Ovary (tissue), 9 donors: ENCODE results near the gene GRIN2B. TPM values are rescaled to one million over a fixed set of nuclear protein-coding genes. Genes with fewer than 3 reads are reported as not detected.

Experiments used
- DNase-seq, 5 donors: peaks; one replicate each; pipeline ENCODE4 v3.0.0-alpha.2; 2019 to 2020
- H3K27ac ChIP-seq, 2 donors: fragments of 200-600 bp; one replicate each; pipeline versions ENCODE4 v1.5.1 to v1.8.0; 2019 to 2022
- H3K27me3 ChIP-seq: fragments of 200-600 bp; one replicate; pipeline ENCODE4 v1.8.0; 2022
- H3K36me3 ChIP-seq: fragments of 200-600 bp; sonication (generic); one replicate; pipeline ENCODE4 v1.5.1; 2019
- H3K4me1 ChIP-seq: one replicate; pipeline ENCODE4 v1.8.1; 2013; ENCODE audit warnings: mild to moderate bottlenecking, moderate library complexity; ENCODE audit not compliant: insufficient read depth
- H3K4me3 ChIP-seq: fragments of 200-600 bp; sonication (generic); one replicate; pipeline ENCODE4 v1.5.1; 2017
- H3K9me3 ChIP-seq, 2 donors: fragments of 200-600 bp in 1 of 2; sonication (generic) in 1 of 2; one replicate each; pipeline versions ENCODE4 v1.5.1 to v1.8.1; 2013 to 2019; ENCODE audit warnings: mild to moderate bottlenecking in 1 of 2, moderate library complexity in 1 of 2
- CTCF ChIP-seq, 3 donors: fragments of 450-650 bp in 2 of 3; fragments of 200-600 bp in 1 of 3; IDR thresholded peaks; one replicate each; pipeline versions ENCODE4 v1.5.1 to v1.8.0; 2016 to 2022; ENCODE audit warnings: antibody characterized with exemption in 3 of 3, mild to moderate bottlenecking in 1 of 3
- EP300 ChIP-seq: sonication (generic); formaldehyde crosslinking; IDR thresholded peaks from one replicate; pipeline ENCODE4 v1.6.1; 2017; ENCODE audit warnings: antibody characterized with exemption
- POLR2A ChIP-seq: fragments of 450-650 bp; IDR thresholded peaks from one replicate; pipeline ENCODE4 v1.6.1; 2017; ENCODE audit warnings: antibody characterized with exemption, mild to moderate bottlenecking, moderate library complexity
- WGBS, 3 donors: extraction: QIAGEN DNeasy Blood & Tissue Kit in 1 of 3; methylation state at CpG; one replicate each; pipeline versions ENCODE4 v1.1.5 to v1.1.7; 2013 to 2017; 5-methylcytosine and 5-hydroxymethylcytosine counted together
- intact Hi-C, 4 donors: fragments of 100-400 bp; cut with DNase I; formaldehyde crosslinking; loops; one replicate each; pipeline versions ENCODE4 v1.11.0 to v1.15.1; 2022 to 2023
- polyA plus RNA-seq, 2 donors: library from polyadenylated mRNA; stranded (reverse); fragments of 200-250 nt in 1 of 2; fragments of 350-450 nt in 1 of 2; fragmentation: Illumina TruSeq in 1 of 2; extraction: RNeasy Lipid Tissue Mini Kit (QIAGEN cat#74804) in 1 of 2; gene quantifications; one replicate each; pipeline ENCODE4 v1.2.3, GENCODE V29; 2013 to 2014
- total RNA-seq, 7 donors: library from RNA; depleted of rRNA in 2 of 7; stranded (reverse); fragments of >200 nt in 2 of 7; fragmentation: NEBNext Ultra II Directional in 3 of 7; extraction: Animal tissue kit (Norgen Biotek cat#: 25700) in 3 of 7; gene quantifications; one replicate each; pipeline versions ENCODE4 v1.1.0 to v1.2.4, GENCODE V29; 2016 to 2023
- donor health status: DM: no; HTN: no; CAD: no; lungs with moderate emphysema.
- donor health status: DM: no; HTN: no; CAD: no.
- donor health status: Bipolar disorder and iron deficiency.
- donor health status: DM: yes; HTN: yes; CAD: no.
- donor health status: DM: no; HTN: no; CAD: no.
- donor health status: DM: yes; HTN: yes; CAD: no.

Gene GRIN2B
- total and polyA plus RNA-seq, 9 donors = under 0.01 to 0.27 (median 0.11) TPM; not detected in 1

- intact Hi-C loops = no loop called here
- no peak overlapping the region for H3K4me3 ChIP-seq
Observed at GRCh38 chr12:13948621-13949020, 32.8 kb downstream of the GRIN2B start.

GRCh38 chr12:13947276-13947946, 34.0 kb downstream of the GRIN2B start:
- no peaks in the 10 kb centered on the region for H3K36me3 ChIP-seq
- DNase-seq = no peak
- H3K9me3 ChIP-seq = no peaks in the 10 kb centered on the region
- intact Hi-C loops = no loop called here
- no peaks in the 10 kb centered on the region for H3K4me1 ChIP-seq
- H3K4me3 ChIP-seq = no peak overlapping the region
- H3K27me3 ChIP-seq = no peaks in the 10 kb centered on the region
- no peak overlapping the region for H3K27ac ChIP-seq
- TF ChIP-seq CTCF (IDR thresholded peaks at IDR 0.05) (no peak), POLR2A (no peak), EP300 (no peak)
- 72 to 82% (median 75%) methylated on average over 6 of the region's 6 CpGs for WGBS, 3 donors

More at GRCh38 chr12:13948621-13949020, 32.8 kb downstream of the GRIN2B start:
- Histone ChIP-seq H3K27ac (no peak overlapping the region), H3K9me3 (no peaks in the 10 kb centered on the region), H3K4me1 (no peaks in the 10 kb centered on the region), H3K36me3 (no peaks in the 10 kb centered on the region), H3K27me3 (no peaks in the 10 kb centered on the region)
- TF ChIP-seq POLR2A = no peak
- TF ChIP-seq EP300 = no peak
- TF ChIP-seq CTCF (IDR thresholded peaks at IDR 0.05) = no peak
- DNase-seq = no peak
- 89 to 97% (median 92%) methylated on average over 4 of the region's 4 CpGs for WGBS, 3 donors

GRCh38 chr12:13945641-13946040, 35.8 kb downstream of the GRIN2B start:
- TF ChIP-seq POLR2A = no peak
- TF ChIP-seq CTCF (IDR thresholded peaks at IDR 0.05) = no peak
- TF ChIP-seq EP300 = no peak
- Histone ChIP-seq H3K9me3 (no peaks in the 10 kb centered on the region), H3K4me1 (no peaks in the 10 kb centered on the region), H3K4me3 (no peak overlapping the region), H3K27ac (no peak overlapping the region), H3K36me3 (no peaks in the 10 kb centered on the region), H3K27me3 (no peaks in the 10 kb centered on the region)
- no peak for DNase-seq
- intact Hi-C loops = no loop called here

GRCh38 chr12:13945236-13945635, 36.2 kb downstream of the GRIN2B start:
- 71 to 86% (median 78%) methylated on average over 3 of the region's 3 CpGs for WGBS, 3 donors
- no peak for DNase-seq
- H3K4me1 ChIP-seq = no peaks in the 10 kb centered on the region

More at GRCh38 chr12:13945236-13945635, 36.2 kb downstream of the GRIN2B start:
- no peaks in the 10 kb centered on the region for H3K27me3 ChIP-seq
- no peaks in the 10 kb centered on the region for H3K9me3 ChIP-seq
- H3K27ac ChIP-seq = no peak overlapping the region
- no peak overlapping the region for H3K4me3 ChIP-seq
- intact Hi-C loops = no loop called here
- H3K36me3 ChIP-seq = no peaks in the 10 kb centered on the region
- TF ChIP-seq POLR2A (no peak), EP300 (no peak), CTCF (IDR thresholded peaks at IDR 0.05) (no peak)
